Middle frontal gyrus (tissue), 1 donor: ENCODE measurements around the gene TXNDC11.

Experiments used
- DNase-seq: peaks from one replicate; pipeline ENCODE4 v3.0.0-alpha.2; 2015; ENCODE audit warnings: low spot score; ENCODE audit errors: extremely low spot score

TXNDC11 gene

DNA sequence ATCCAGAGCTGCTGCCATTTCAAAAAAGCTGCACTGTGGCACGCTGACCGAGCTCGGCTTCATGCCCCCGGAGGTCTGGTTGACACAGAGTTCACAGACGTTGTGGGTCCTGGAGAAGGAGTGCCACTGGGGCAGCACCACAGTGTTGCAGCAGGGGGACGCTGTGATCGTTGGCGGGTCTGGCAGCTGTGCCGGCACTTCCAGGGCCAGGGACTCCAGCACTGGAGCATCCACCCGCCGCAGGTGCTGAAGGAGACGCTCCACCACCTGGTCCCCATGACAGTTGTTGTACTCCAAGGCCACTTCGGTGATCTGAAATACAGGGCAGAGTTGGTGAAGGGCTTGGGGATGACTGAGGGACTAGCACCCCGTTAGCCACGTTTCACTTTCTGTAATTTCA lies 50.9 kb downstream of the TXNDC11 start:
- no peak for DNase-seq

DNA sequence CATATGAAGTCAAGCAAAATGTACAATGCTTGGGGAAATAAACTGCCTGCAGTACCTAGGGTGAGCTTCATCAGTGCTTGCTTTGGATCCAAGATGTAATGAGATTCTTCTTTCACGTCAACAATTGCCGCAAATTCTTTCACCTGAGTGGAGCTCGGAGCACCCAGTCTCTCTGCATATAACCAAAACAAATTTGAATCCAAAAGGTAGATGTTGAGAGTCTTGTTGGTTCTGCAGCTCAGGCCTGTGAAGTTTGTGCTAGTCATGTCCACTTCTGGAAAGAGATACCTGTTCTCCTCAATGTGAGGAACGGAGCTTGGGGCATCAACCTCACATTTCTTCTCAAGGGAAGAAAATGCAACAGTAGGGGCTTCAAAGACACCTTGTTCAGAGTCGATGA lies 51.4 kb downstream of the TXNDC11 start:
- DNase-seq, result no peak

DNA sequence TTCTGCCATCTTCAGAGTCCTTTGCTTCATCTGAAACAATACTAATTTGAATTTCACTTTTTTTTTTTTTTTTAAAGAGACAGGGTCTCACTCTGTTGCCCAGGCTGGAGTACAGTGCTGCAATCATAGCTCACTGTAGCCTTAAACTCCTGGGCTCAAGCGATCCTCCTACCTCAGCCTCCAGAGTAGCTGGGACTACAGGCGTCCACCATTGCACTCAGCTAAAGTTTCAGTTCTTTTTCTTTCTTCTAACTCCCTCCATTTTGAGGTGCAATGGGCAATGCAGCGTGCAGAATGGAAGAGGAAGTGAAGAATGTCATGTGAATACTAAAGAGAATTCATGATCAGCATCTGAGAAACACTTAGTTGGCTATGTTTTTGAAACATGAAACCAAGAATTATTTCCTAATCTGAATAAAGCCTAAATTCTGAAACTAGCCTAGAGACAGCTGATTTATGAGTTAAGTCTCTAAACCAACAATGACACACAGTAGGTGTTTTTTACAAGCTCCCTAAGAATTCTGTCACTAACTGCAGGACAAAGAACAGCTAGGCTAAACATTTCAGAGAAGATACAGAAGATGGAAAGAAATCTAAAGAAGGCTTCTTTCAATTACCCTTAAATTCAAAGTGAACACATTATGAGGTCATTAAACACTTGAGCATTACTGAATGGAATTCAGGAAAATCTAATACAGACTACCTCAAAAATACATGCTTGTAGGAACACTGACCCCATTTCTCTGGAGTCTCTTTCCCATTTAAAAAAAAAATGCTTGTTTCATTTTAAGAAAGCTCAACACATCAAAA lies 53.4 kb downstream of the TXNDC11 start:
- DNase-seq, result no peak

DNA sequence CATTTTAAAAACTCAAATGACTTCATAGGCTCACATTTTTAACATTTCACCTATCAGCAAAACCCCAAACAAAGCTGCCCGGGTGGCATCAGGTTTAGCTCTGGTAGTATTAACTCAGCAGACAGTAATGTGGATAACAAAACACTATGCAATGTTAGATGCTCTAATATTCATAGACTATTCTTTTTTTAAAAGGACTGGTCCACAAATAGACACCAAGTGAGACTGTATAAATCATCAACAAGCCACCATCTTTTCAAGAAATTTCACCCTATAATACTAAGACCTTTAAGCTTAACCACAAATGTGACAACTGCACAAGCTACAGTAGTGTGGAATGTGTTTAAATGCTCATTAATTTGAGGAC lies 54.2 kb downstream of the TXNDC11 start:
- no peak for DNase-seq

DNA sequence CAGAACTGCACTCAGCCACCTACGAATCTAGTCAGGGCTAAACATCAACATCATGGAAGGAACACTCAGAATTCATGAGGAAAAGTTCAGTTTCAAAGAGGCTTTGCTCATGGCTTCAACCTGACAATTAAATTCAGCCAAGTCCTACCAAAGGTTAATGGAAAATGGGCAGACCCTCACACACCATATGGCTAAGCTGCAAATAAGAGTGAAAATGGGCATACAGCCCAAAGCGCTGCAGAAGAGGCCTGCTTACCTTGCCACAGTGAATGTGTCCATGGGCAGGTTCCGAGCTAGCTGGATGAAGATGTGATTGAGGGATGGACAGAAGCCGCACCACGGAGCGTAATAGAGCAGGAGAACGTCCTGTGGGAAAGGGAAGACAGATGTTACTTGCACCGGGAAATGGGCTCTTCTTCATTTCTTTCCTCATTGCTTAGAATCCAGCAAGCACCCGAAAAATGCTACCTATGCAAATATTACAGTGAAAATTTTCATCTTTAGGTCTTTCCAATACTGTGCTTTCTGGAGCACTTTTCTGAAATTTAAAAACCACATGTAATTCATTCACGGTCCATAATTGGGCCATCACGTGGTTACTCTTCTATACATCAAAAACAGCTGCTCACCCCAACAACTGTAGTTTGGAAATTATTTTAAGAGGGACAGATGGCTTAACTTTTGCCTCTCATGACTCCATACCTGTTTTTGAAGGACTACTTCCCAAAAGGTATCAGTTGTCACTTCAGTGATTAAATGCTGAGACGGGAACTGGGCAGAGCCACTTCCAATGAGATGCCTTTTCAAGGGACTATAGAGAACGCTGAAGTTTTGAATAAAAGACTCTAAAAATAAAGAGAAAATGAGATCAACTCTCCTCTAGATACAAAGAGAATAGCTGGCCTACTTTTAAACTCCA lies 54.8 kb downstream of the TXNDC11 start:
- no peak for DNase-seq

DNA sequence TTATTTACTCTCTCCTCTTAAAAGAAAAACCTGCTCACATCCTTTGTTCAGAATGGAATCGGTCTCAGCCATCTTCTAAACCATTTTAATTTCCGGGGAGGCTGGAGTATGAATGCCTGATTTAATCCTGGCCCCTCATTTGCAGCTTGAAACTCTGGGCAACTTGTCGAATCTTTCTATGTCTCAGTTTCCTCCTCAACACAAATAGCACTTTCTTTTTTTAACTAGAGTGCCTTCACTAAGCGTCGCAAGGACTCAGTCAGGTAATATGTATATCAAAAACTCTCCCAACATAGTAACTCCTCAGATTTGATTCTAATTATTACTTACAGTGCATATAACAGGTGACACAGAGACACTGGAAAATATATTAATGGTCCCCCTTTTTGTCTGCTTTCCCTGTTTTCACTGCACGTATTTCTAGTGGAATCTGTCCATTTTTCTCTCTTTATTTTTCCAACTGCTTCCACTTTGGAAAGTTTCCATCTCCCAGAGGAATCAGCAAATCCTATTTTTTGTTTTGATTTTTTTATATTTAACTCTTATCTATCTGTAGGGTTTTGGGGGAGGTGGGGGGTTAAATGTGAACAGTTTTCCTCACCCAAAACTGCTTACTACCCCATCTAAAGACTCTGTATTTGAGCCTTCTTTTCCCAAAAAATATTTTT lies 55.8 kb downstream of the TXNDC11 start:
- no peak for DNase-seq

DNA sequence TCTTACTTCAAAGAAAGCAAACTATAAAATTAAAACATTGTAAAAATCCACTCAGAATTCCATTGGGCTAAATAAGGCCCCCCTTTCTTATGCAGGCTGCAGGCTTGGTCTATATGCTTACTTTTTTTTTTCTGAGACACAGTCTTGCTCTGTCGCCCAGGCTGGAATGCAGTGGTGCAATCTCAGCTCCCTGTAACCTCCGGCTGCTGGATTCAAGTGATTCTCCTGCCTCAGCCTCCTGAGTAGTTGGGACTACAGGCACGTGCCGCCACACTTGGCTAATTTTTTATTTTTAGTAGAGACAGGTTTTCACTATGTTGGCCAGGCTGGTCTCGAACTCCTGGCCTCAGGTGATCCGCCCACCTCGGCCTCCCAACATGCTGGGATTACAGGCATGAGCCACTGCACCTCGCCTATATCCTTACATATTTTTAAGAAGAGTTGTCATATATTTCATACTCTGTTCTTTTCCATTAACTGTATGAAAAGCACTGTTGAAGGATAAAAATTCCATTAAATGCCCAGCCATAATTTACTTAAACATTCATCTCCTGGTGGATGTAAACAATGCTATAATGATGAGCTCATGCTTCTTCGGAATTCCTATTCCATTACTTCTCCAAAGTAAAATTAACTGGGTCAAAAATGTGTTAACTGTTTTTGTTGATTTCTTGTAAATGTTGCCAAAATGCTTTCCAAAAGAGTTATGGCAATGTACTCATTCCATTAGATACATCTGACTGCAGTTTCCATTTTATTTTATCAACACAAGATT lies 56.6 kb downstream of the TXNDC11 start:
- no peak for DNase-seq

DNA sequence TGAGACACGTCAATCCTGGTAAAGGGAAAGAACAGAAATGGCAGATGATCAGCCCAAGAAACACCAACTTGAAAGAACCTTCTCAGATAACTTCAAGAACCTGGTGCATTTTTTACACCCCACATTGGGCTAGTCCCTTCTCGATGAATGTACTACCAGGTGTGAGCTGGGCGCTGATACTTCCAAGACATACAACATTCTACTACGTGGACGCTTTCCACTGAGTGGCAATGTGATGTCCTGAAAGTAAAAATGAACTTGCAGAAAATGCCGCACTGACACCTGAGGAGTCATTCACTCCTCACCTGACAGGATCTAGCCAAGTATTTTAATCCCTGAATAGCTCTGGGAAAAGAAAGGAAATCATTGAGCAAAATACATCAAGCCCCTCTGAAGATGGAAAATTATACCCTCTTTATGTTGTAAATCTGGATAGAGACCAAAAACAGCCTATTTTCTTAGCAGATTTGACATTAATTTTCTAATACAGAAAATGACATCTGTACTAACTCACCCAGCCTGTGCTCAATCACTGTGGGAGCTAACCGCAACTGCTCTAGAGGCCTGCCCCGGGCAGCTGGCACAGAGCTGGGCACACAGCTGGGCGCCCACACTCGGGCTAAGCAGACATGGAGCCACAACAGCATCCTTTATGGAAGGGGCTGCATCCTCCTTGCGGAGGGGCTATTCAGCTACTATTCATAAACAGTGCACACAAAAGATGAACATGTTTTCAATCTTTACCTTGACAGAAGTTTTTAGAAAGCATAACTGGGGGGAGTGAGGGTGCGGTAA lies 58.2 kb downstream of the TXNDC11 start:
- no peak for DNase-seq

DNA sequence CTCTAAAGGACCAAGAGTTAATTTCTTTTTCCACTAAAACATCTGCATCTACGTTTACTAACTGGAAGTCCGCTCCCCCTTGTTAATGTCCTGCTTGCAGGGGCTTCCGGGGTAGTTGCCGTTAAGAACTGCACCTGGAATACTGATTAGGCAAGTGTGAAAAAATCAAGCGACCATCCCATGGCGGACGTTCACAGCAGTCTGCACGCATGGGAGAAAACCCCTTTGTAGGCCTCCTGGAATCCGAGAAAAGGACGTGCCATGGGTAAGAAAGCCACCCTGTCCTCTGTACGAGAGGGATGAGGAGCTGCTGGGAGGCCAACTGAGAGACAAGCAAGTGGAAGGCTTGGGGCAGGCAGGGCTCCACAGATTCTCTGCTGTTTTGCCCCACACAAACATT lies 59.5 kb downstream of the TXNDC11 start:
- DNase-seq, result no peak

DNA sequence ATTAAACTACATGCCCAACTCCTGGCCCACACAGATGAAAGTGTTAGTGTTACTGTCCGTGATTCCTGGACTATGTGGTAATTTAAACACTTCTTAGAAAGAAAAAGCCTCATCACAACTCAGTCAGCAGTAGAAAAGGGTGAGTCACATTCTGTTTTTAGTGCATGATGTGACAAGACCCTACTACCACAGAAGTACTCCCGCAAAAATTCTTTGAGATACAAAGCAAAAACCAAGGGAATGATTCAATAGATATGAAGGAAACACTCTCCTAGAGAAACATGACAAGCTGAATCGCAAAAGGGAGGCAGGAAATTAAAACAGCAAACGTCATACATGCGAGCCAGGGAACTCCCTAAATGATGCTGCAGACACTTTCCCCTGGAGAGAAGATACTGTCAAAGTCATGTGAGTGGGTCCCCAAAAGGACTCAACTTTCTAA lies 60.0 kb downstream of the TXNDC11 start:
- no peak for DNase-seq

DNA sequence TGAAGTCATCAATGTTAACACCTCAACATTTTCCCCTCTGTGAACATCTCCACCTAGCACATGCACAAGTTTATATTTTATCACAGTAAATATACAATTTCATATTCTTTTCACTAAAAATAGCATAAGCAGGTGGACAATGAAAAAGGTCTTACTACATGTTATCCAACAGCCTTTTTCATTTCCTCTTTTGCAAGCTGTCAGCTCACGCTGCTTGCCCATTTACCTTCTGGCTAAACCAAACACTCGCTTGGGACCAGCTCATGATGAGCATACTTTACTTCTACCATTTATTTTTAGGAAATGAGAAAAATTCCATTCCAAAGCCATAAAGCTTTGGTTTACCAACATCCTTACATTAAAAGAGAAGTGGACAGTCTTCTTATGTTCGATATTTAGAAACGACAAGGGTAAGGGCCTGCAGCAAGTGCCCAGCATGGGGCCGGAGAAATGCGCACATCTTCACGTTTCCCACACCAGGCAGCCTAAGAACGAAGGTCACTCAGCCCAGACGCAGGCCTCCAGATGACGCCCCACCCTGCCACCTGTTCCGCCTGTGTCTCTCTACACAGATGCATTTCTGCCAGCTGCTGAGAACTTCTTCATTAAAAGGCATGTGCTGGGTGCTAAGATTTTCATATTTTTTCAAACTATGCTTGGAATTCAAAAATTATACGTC lies 60.5 kb downstream of the TXNDC11 start:
- no peak for DNase-seq

DNA sequence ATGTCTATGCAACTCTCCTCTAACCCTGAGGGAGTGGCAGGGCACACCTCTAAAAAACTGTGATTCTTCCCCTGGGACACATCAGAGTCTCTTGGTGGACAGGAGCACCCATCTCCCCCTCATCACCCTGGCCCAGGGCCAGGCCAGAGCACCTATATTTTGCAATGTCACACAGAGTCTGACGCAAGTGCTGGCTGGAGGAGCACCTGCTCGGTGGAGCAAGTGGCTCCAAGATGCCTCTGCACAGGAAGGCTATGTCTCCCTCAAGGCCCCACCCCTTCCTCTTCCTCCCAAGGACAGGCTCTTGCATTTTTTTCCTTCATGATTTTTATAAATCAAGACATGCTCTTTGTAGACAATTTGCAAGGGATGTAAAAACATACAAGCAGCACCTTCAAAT lies 61.1 kb downstream of the TXNDC11 start:
- no peak for DNase-seq

DNA sequence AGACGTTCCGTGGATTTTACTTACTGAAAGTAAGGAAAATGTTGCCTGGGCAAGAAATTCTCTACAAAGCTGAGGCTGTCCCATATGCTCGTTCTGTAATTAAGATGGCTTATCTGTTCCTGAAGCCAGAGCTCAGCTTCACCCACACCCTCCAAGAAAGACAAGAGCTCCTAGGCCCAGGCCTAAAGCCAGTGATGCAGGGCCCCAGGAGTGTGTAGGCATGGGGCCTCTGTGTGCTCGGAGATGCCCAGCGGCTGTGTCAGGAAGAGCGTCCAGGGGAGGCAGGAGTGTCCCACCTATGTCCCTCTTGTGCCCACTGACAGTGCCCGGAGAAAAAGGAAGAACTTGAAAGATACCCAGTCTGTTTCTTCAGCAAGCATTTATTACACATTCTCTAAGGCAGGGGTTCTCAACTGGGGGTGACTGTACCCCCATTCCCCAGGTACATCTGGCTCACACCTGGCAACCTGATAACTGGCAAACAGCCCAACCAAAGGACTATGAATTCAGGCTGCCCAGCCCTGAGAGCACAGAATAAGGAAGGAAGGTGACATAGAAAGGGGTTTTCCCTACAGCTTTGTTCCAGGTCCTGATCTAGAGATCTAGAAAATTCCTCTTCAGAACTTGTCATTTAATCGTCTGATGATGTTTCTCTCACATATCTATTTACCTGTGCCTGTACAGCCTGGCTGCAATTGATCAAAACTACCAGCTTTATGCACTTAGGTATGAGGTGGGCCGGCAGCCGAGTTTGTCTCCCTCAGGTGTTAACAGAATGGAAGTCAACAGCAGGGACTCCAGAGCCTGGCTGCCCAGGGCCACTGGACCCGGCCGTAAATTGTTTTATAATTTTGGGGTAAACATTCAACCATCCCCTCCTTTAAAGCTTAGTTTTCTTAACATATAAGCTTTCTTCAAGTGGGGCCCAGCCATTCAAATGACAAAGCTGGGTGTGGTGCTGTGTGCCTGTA lies 62.4 kb downstream of the TXNDC11 start:
- no peak for DNase-seq

DNA sequence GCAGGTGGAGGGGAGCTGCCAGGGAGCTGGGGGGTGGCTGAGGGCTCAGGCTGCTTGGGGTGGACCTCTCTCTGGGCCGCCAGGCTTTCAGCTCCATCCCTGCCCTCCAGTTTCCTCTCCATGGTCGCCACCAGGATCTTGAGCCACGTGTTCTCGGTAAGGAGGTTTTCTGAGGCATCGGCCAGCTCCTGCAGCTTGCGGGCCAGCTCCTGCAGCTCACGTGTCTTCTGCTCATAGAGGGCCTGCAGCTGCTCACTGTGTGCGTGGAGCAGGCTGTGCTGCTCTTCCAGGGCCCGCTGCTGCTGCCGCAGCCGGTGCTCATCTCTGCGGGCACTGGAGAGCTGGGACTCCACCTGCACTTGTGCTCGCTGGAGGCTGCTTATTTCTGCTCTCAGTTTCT lies 63.4 kb downstream of the TXNDC11 start:
- no peak for DNase-seq

DNA sequence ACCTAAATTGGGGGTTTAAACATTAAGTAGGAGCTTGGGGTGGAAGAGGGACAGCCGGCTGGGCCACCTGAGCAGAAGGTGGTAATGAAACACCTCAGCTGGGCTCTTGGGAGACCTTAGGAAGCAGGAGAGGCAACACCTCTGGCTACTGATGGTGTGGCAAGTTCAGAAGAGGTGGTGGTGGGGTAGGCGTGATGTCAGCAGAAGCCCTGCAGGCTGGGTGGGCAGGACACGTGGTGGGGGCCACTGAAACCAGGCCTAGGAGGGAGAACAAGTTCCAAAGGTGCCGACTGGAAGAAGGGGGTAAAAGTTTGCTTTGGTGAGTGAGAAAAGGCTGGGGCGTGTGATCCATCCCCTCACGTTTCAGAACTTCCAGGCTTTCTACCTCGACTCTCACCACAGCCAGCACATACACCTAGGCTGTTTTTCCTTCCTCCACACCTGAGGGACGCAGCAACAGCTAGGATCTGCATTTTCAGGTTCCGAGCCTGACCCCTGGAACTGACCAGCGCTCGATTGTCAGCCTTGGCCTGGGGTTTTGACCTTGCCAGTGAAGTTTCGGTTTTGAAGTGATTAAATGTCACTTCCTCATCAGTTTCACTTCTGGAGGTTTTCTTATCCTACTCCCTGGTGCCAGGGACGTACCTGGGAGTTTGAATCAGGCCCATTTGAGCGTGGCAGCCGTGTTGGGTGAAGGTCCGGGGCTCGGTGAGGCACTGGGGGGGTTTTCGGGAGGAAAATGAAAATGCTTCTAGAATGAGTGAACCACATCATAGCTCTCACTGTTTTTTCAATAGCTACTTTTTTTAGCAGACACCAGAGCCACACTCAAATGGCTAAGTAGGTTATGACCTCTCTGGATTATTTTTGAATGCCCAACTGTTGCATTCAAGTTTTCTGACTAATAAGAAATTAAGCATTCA lies 64.4 kb downstream of the TXNDC11 start:
- no peak for DNase-seq

DNA sequence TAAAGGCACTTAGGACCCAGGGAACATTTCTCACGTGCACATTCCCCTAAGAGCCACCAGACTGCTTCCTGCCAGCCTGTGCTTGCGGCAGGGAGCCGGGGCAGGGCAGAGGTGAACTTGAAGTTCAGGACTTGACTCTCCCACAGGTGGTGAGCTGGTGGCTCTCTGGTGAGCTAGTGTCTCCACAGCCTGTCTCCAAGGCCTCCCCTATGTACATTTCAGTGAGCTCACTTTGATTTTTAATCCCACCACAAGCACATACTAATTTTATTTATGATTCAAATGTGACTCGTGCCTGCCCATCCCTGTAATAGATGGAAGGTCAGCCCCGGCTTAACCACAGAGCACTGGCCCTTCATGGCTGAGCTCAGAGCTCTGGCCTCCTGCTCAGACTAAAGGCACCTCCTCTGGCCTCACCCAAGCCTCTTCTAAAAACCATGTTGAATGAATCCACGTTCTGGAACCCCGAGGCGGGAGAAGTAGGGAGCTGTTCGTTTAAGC lies 65.2 kb downstream of the TXNDC11 start:
- no peak for DNase-seq

DNA sequence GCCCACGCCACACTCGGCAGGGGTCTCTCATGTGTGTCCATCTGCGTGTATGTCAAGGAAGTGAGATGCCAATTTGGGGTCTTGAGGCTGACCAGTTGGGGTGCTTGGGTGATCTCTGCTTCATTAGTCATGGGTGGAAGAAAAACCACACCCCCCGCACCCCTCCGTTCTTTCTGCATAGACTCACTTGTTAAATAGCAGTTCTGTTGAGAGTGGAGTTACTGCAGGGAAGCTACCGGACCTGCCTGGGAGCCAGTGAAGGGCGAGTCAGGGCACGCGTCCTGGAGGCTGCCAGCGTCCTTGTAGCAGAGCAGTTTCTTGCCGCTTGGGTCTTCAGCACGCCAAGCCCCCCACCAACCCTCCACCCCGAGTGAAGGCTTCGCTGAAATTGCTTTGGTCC lies 65.9 kb downstream of the TXNDC11 start:
- DNase-seq, result no peak
